Subcutaneous adipose tissue (tissue), 4 donors: ENCODE data around the gene PLEKHN1. TPM values are rescaled to one million over a fixed set of nuclear protein-coding genes. Genes with fewer than 3 reads are reported as not detected.

Source experiments
- small RNA-seq: library from RNA; depleted of rRNA; stranded (forward); fragments of <200 nt; gene quantifications from one replicate; pipeline ENCODE3, GENCODE V24; 2016
- total RNA-seq, 4 donors: library from RNA; depleted of rRNA; stranded (reverse); fragments of >200 nt; gene quantifications; one replicate each; pipeline ENCODE4 v1.1.0, GENCODE V29; 2016
- TF ChIP-seq, protein P1 (sequence below): fragments of 450-650 bp; IDR thresholded peaks from one replicate; pipeline ENCODE4 v1.5.1; 2016; ENCODE audit warnings: low read depth, mild to moderate bottlenecking, control low read depth, antibody characterized with exemption, moderate library complexity

PLEKHN1 gene
- total RNA-seq, 4 donors from 2014 or later: 0.33 TPM; not detected in 3

DNA sequence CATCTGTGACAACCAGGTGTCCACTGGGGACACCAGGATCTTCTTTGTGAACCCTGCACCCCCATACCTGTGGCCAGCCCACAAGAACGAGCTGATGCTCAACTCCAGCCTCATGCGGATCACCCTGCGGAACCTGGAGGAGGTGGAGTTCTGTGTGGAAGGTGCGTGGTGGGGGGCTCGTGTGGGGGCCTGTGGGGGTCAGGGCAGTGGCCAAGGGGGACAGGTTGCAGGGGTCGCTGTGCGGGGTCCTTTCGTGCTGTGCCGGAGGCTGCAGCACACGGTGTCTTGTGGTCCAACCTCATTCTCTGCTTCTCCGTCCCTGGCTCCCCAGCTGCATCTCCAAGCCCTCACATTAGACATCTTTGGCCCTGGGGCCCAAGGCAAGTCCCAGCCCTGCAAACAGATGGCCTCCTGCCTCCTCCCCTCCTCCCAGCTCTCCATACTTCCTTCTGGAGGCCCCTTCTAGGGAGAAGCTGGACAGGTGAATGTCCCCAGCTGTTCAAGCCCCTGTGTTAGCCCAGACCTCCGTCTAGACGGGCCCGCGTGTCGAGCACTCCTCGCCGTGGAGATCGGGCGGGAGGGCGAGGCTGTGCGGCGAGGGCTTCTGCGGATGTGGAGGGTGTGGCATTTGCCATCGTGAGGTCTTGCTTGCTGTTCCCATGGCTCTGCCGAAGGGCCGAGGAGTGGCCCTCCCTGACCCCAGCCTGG, 56.2 kb downstream of the PLEKHN1 start:
- TF ChIP-seq, protein P1, sequence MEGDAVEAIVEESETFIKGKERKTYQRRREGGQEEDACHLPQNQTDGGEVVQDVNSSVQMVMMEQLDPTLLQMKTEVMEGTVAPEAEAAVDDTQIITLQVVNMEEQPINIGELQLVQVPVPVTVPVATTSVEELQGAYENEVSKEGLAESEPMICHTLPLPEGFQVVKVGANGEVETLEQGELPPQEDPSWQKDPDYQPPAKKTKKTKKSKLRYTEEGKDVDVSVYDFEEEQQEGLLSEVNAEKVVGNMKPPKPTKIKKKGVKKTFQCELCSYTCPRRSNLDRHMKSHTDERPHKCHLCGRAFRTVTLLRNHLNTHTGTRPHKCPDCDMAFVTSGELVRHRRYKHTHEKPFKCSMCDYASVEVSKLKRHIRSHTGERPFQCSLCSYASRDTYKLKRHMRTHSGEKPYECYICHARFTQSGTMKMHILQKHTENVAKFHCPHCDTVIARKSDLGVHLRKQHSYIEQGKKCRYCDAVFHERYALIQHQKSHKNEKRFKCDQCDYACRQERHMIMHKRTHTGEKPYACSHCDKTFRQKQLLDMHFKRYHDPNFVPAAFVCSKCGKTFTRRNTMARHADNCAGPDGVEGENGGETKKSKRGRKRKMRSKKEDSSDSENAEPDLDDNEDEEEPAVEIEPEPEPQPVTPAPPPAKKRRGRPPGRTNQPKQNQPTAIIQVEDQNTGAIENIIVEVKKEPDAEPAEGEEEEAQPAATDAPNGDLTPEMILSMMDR: no peak

DNA sequence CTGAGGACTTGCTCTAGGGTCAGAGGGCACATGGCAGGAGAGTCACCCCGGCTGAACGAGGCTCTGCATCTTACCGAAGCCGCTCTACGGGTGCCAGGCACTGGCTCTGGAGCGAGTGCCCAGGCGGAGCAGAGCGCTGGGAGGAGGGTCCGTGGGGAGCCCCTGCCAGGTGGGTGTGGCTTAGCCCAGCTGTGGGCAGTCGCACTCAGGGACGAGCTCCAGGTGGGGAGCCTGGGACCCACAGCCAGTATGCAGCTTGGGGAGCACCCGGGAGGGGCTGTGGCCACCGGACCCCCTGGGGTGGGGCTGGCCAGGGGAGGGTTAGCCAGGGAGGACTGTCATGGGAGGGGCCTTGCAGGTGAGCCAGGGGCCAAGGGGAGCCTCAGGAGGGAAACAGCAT, 57.4 kb downstream of the PLEKHN1 start:
- TF ChIP-seq, protein P1: no peak

DNA sequence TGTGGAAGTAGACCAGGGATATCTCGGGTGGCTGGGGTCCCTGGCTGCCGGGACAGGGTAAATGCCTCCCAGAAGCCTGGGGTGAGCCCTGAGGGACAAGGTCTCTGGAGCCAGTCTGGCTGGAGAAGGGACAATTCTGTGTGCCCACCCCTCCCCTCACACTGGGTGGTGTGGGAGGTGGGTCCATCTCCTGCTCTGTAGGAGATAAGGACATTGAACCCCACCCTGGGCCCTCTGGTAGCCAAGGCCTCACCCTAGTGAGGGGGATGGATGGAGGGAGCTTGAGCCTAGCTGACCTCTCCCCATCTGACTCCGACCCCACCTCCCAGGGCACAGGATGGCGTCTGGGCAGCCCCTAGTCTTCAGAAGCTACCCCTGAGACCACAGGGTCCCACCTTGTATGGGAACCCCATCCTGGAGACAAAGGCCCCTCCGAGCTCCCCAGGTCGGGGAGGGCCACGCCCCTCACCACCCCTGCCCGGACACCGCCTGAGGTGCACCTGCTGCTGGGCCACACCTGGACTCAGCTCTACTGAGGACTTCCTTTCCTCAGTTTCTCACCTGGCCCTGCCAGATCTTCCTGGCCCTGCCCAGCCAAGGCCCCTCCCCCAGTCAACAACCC, 58.0 kb downstream of the PLEKHN1 start:
- TF ChIP-seq, protein P1: no peak

DNA sequence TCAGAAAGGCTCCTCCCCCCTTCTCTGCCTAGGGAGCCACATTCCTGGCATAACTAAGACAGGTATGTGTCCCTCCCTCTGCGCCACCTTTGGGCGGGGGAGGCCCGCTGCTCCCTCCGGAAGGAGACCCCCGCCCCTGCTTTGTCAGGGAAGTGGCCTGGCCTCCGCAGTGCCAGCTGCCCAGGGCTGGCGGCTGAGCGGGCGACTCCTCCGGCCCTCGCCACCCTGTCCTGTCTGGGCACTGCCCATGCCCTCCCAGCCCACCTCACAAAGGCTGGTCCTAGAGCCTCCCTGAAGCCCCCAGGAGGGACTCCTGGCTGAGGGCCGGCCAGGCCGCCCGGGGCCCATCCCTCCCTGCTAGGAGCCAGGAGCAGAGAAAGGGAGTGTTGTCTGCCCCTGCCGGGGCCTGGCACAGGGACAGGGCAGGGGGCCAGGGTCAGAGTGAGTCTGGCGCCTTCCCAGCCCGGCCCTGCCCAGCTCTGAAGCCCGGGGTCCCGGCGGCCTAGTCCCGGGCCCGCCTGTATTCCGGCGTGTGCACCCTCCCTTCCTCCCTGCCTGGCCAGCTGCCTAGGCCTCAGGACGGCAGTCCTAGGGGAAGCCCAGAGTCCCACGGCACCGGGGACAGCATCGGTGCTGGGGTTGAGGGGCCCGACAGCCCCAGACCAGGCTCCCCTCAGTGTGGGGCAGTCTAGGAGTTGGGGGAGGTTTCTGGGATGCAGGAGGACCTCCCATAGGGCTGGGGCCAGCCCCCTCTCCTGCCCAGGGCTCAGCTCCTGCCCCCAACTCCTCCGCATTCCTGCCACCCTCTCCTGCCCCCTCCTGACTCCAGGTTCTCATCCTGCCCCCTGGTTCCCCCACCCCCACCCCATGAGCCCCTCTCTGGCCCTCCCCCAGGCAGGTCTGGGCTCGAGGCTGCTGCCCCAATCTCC, 58.8 kb downstream of the PLEKHN1 start:
- TF ChIP-seq, protein P1: no peak

Small RNA genes within 50 kb of the gene (small RNA-seq; reads per million reads assigned to genes)
- not detected for gene AL645608.3

Other genes with a start within 250 kb of the PLEKHN1 start
- gene SAMD11, start 42.6 kb upstream of the PLEKHN1 start, total RNA-seq: not detected
- 10 to 100 TPM; 17.8 to 45.4 (median 23.5) TPM for gene NOC2L, start 7.2 kb upstream of the PLEKHN1 start, total RNA-seq
- 1 to 10 TPM; 4.4 to 10.0 (median 5.0) TPM for gene KLHL17, start 5.9 kb upstream of the PLEKHN1 start, total RNA-seq
- under 1 TPM in 1 of 4 donors, not detected in 3; 0.94 TPM for gene PERM1, start 15.6 kb downstream of the PLEKHN1 start, total RNA-seq
- gene HES4, start 33.6 kb downstream of the PLEKHN1 start, total RNA-seq: 10 to 100 TPM in 1 of 4 donors, 1 to 10 TPM in 3; 6.4 to 12.8 (median 7.2) TPM
- 10 to 100 TPM; 20.0 to 73.3 (median 33.8) TPM for gene ISG15, start 47.0 kb downstream of the PLEKHN1 start, total RNA-seq
- gene AGRN, start 53.6 kb downstream of the PLEKHN1 start, total RNA-seq: 10 to 100 TPM in 2 of 4 donors, 1 to 10 TPM in 2; 3.8 to 13.2 (median 10.5) TPM
- gene RNF223, start 107.8 kb downstream of the PLEKHN1 start, total RNA-seq: not detected
- 10 to 100 TPM in 1 of 4 donors, 1 to 10 TPM in 3; 3.7 to 14.7 (median 7.2) TPM for gene C1orf159, start 149.6 kb downstream of the PLEKHN1 start, total RNA-seq
- gene TTLL10, start 207.4 kb downstream of the PLEKHN1 start, total RNA-seq: under 1 TPM in 1 of 4 donors, not detected in 3; 0.19 TPM
- gene TNFRSF18, start 240.1 kb downstream of the PLEKHN1 start, total RNA-seq: 1 to 10 TPM in 1 of 4 donors, under 1 TPM in 1, not detected in 2; 0.44 to 2.6 TPM
- gene TNFRSF4, start 247.7 kb downstream of the PLEKHN1 start, total RNA-seq: 1 to 10 TPM in 2 of 4 donors, under 1 TPM in 1, not detected in 1; 0.68 to 4.7 (median 1.6) TPM